Smooth muscle cell (in vitro differentiated cells): ENCODE results near the gene AVL9. TPM values are rescaled to one million over a fixed set of nuclear protein-coding genes. Genes with fewer than 3 reads are reported as not detected.
A peak's percentile ranks its signal among the peaks of the same experiment; 100 is the strongest.
"Not testable (repeated sequence)": the region's sequence is repeated elsewhere in the genome, so short reads cannot be mapped to it uniquely, and the experiment has no call there.

Experiments
- DNase-seq: peaks from one replicate; lab custom pipeline; 2025; ENCODE audit not compliant: unreplicated experiment; lab: John Stamatoyannopoulos, UW
- H2AFZ ChIP-seq: fragments of 200-600 bp; sonication (generic); 2 replicates; pipeline ENCODE4 v1.6.0; 2016; ENCODE audit warnings: antibody characterized with exemption, low read depth, mild to moderate bottlenecking
- H3F3A ChIP-seq: fragments of 200-600 bp; sonication (generic); 2 replicates; pipeline ENCODE4 v1.6.0; 2017; ENCODE audit warnings: antibody characterized with exemption, low read depth
- H3K27ac ChIP-seq: fragments of 200-600 bp; sonication (generic); 2 replicates; pipeline ENCODE4 v1.5.1; 2016; ENCODE audit warnings: low read depth, mild to moderate bottlenecking
- H3K27me3 ChIP-seq: fragments of 200-600 bp; sonication (generic); 2 replicates; pipeline ENCODE4 v1.6.1; 2016; ENCODE audit warnings: low read depth, mild to moderate bottlenecking
- H3K36me3 ChIP-seq: fragments of 200-600 bp; sonication (generic); 2 replicates; pipeline ENCODE4 v1.5.1; 2016; ENCODE audit warnings: low read depth
- H3K4me1 ChIP-seq: fragments of 200-600 bp; sonication (generic); 2 replicates; pipeline ENCODE4 v1.5.1; 2016; ENCODE audit warnings: low read depth
- H3K4me2 ChIP-seq: fragments of 200-600 bp; sonication (generic); 2 replicates; pipeline ENCODE4 v1.6.0; 2016; ENCODE audit warnings: mild to moderate bottlenecking
- H3K4me3 ChIP-seq: fragments of 200-600 bp; sonication (generic); 2 replicates; pipeline ENCODE4 v1.5.1; 2016; ENCODE audit warnings: mild to moderate bottlenecking
- H3K79me2 ChIP-seq: fragments of 200-600 bp; sonication (generic); 2 replicates; pipeline ENCODE4 v1.6.0; 2016; ENCODE audit warnings: low read depth, mild to moderate bottlenecking
- H3K9ac ChIP-seq: fragments of 200-600 bp; sonication (generic); 2 replicates; pipeline ENCODE4 v1.6.0; 2016; ENCODE audit warnings: low read depth
- H3K9me3 ChIP-seq: fragments of 200-600 bp; sonication (generic); replicated peaks from 2 replicates; pipeline ENCODE4 v1.5.1; 2016; ENCODE audit warnings: low read depth
- H4K20me1 ChIP-seq: fragments of 200-600 bp; sonication (generic); 2 replicates; pipeline ENCODE4 v1.6.0; 2016; ENCODE audit warnings: low read depth
- WGBS: methylation state at CpG from one replicate; pipeline ENCODE4 v1.1.7; 2016; ENCODE audit warnings: low lambda C conversion rate; 5-methylcytosine and 5-hydroxymethylcytosine counted together
- polyA plus RNA-seq: library from polyadenylated mRNA; unstranded; fragments of >200 nt; fragmentation: Nextera tagmentation; extraction: Ambion mirVana; gene quantifications from 2 replicates; pipeline ENCODE4 v1.2.1, GENCODE V29; 2016
- total RNA-seq: library from RNA; depleted of rRNA; stranded (reverse); fragments of >200 nt; gene quantifications from 2 replicates; pipeline ENCODE4 v1.2.3, GENCODE V29; 2014
- TF ChIP-seq, protein P1 (sequence below): fragments of 200-600 bp; sonication (generic); IDR thresholded peaks from 2 replicates; pipeline ENCODE4 v1.5.1; 2017; ENCODE audit warnings: borderline replicate concordance, mild to moderate bottlenecking, antibody characterized with exemption; ENCODE audit not compliant: insufficient read depth, poor library complexity, severe bottlenecking

AVL9 gene
- total and polyA plus RNA-seq, 2 experiments from 2014 or later = 13.1 to 32.3 TPM

- WGBS = 94% methylated on average over 1 of the region's 1 CpG
- Histone ChIP-seq H3K4me1 (no peaks in the 10 kb centered on the region), H3K36me3 (no peaks in the 10 kb centered on the region), H3K27ac (no peak overlapping the region), H3K9ac (no peak overlapping the region), H3K79me2 (no peaks in the 10 kb centered on the region), H4K20me1 (no peaks in the 10 kb centered on the region), H3K4me3 (no peak overlapping the region), H3K27me3 (no peaks in the 10 kb centered on the region), H3F3A (no peaks in the 10 kb centered on the region), H2AFZ (no peak overlapping the region), H3K9me3 (no peaks in the 10 kb centered on the region), H3K4me2 (no peak overlapping the region)
- DNase-seq = no peak
- TF ChIP-seq, protein P1, sequence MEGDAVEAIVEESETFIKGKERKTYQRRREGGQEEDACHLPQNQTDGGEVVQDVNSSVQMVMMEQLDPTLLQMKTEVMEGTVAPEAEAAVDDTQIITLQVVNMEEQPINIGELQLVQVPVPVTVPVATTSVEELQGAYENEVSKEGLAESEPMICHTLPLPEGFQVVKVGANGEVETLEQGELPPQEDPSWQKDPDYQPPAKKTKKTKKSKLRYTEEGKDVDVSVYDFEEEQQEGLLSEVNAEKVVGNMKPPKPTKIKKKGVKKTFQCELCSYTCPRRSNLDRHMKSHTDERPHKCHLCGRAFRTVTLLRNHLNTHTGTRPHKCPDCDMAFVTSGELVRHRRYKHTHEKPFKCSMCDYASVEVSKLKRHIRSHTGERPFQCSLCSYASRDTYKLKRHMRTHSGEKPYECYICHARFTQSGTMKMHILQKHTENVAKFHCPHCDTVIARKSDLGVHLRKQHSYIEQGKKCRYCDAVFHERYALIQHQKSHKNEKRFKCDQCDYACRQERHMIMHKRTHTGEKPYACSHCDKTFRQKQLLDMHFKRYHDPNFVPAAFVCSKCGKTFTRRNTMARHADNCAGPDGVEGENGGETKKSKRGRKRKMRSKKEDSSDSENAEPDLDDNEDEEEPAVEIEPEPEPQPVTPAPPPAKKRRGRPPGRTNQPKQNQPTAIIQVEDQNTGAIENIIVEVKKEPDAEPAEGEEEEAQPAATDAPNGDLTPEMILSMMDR = no peak
Measured at GRCh38 chr7:32462977-32463376, 32.3 kb upstream of the AVL9 start.

DNA sequence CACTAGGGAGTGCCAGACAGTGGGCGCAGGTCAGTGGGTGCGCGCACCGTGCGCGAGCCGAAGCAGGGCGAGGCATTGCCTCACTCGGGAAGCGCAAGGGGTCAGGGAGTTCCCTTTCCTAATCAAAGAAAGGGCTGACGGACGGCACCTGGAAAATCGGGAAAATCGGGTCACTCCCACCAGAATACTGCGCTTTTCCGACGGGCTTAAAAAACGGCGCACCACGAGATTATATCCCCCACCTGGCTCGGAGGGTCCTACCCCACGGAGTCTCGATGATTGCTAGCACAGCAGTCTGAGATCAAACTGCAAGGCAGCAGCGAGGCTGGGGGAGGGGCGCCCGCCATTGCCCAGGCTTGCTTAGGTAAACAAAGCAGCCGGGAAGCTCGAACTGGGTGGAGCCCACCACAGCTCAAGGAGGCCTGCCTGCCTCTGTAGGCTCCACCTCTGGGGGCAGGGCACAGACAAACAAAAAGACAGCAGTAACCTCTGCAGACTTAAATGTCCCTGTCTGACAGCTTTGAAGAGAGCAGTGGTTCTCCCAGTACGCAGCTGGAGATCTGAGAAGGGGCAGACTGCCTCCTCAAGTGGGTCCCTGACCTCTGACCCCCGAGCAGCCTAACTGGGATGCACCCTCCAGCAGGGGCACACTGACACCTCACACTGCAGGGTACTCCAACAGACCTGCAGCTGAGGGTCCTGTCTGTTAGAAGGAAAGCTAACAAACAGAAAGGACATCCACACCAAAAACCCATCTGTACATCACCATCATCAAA lies 30.5 kb upstream of the AVL9 start:
- H3K27ac ChIP-seq, H3K36me3 ChIP-seq, H2AFZ ChIP-seq, H3K79me2 ChIP-seq, H3K9ac ChIP-seq, DNase-seq, H3K27me3 ChIP-seq, H3K4me1 ChIP-seq, H3F3A ChIP-seq, H3K9me3 ChIP-seq, H4K20me1 ChIP-seq: not testable (repeated sequence)
- Histone ChIP-seq H3K4me3 (peak overlapping the region; percentile 29), H3K4me2 (peak overlapping the region; percentile 48)
- WGBS = 39% methylated on average over 20 of the region's 30 CpGs

GRCh38 chr7:32470004-32470403 lies 25.3 kb upstream of the AVL9 start:
- not testable (repeated sequence) for H3K27ac ChIP-seq, H3K9me3 ChIP-seq, DNase-seq, H3K4me3 ChIP-seq, H3K4me2 ChIP-seq, H3K27me3 ChIP-seq, H3F3A ChIP-seq, H3K9ac ChIP-seq, H4K20me1 ChIP-seq, H3K4me1 ChIP-seq, H2AFZ ChIP-seq, H3K79me2 ChIP-seq, H3K36me3 ChIP-seq
- 100% methylated on average over 2 of the region's 2 CpGs for WGBS

GRCh38 chr7:32470871-32471270 lies 24.4 kb upstream of the AVL9 start:
- no peak overlapping the region for H3K27ac ChIP-seq
- H3F3A ChIP-seq = no peaks in the 10 kb centered on the region
- 85% methylated on average over 5 of the region's 5 CpGs for WGBS
- no peak overlapping the region for H3K4me3 ChIP-seq
- no peaks in the 10 kb centered on the region for H3K79me2 ChIP-seq
- DNase-seq = no peak
- H3K4me2 ChIP-seq = no peak overlapping the region
- H3K9me3 ChIP-seq = no peaks in the 10 kb centered on the region
- no peaks in the 10 kb centered on the region for H3K36me3 ChIP-seq
- no peak overlapping the region for H2AFZ ChIP-seq
- H3K9ac ChIP-seq = no peak overlapping the region
- H3K4me1 ChIP-seq = no peaks in the 10 kb centered on the region
- H4K20me1 ChIP-seq = no peaks in the 10 kb centered on the region
- no peaks in the 10 kb centered on the region for H3K27me3 ChIP-seq
- TF ChIP-seq, protein P1 = no peak
